A673 (cell line): Measurements from ENCODE around the gene CALN1.

ENCODE experiments used
- EZH2 ChIP-seq: fragments of 200-600 bp; sonication (generic); IDR thresholded peaks from 2 replicates; pipeline ENCODE4 v1.6.1; 2017; ENCODE audit warnings: borderline replicate concordance, low read depth, mild to moderate bottlenecking, mixed read lengths, antibody characterized with exemption, low read length; ENCODE audit not compliant: poor library complexity, severe bottlenecking
- TF ChIP-seq, protein P1 (sequence below): fragments of 300-800, 200-600 bp; sonication (generic); conservative IDR thresholded peaks from 2 replicates; pipeline ENCODE4 v1.5.1; 2017; ENCODE audit warnings: low read depth, mild to moderate bottlenecking, antibody characterized with exemption, low read length, moderate library complexity, mixed read lengths

DNA sequence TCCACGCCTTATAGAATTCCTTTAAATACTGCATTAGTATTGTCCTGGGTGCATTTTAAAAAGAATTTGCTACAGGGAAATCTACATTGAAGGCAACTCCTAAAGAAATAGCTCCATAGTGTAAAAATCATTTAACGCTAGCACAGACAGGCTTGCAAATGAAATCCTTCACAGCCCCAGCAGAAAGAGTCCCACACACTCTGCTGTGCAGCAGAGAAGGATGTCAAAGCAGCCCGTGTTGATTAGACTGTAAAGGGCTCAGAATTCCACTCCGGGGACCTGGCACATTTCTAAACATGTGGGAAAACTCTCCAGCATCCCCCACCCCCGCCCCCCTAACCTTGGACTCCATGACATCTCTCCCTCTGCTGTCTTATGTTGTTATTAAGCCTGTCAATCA lies 176.8 kb downstream of the CALN1 start:
- TF ChIP-seq, protein P1, sequence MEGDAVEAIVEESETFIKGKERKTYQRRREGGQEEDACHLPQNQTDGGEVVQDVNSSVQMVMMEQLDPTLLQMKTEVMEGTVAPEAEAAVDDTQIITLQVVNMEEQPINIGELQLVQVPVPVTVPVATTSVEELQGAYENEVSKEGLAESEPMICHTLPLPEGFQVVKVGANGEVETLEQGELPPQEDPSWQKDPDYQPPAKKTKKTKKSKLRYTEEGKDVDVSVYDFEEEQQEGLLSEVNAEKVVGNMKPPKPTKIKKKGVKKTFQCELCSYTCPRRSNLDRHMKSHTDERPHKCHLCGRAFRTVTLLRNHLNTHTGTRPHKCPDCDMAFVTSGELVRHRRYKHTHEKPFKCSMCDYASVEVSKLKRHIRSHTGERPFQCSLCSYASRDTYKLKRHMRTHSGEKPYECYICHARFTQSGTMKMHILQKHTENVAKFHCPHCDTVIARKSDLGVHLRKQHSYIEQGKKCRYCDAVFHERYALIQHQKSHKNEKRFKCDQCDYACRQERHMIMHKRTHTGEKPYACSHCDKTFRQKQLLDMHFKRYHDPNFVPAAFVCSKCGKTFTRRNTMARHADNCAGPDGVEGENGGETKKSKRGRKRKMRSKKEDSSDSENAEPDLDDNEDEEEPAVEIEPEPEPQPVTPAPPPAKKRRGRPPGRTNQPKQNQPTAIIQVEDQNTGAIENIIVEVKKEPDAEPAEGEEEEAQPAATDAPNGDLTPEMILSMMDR, result no peak
- no peak for TF ChIP-seq EZH2
